HEK293 (cell line): ENCODE measurements around the gene PCDH10.

Experiments used
- CTCF ChIP-seq: fragments of 450-650 bp; formaldehyde crosslinking; IDR thresholded peaks from 2 replicates; pipeline ENCODE4 v1.5.1; 2016; ENCODE audit warnings: missing biosample characterization, missing genetic modification characterization
- PBX3 ChIP-seq: sonication (generic); formaldehyde crosslinking; IDR thresholded peaks from 2 replicates; pipeline ENCODE4 v1.8.1; 2022; ENCODE audit warnings: mild to moderate bottlenecking, moderate library complexity, missing genetic modification reagents
- SP2 ChIP-seq: fragments of 450-650 bp; formaldehyde crosslinking; IDR thresholded peaks from 2 replicates; pipeline ENCODE4 v1.5.1; 2016; ENCODE audit warnings: missing biosample characterization, missing genetic modification characterization
- ZBTB26 ChIP-seq: fragments of 450-650 bp; formaldehyde crosslinking; optimal IDR thresholded peaks from 2 replicates; pipeline ENCODE3; 2016; ENCODE audit warnings: missing biosample characterization, mild to moderate bottlenecking, missing genetic modification characterization
- ZFP37 ChIP-seq: fragments of 450-650 bp; formaldehyde crosslinking; IDR thresholded peaks from 2 replicates; pipeline ENCODE4 v1.5.1; 2016; ENCODE audit warnings: missing biosample characterization, missing genetic modification characterization
- ZFP69B ChIP-seq: fragments of 450-650 bp; formaldehyde crosslinking; IDR thresholded peaks from 2 replicates; pipeline ENCODE4 v1.5.1; 2016; ENCODE audit warnings: missing biosample characterization, missing genetic modification characterization
- ZNF10 ChIP-seq: fragments of 450-650 bp; formaldehyde crosslinking; IDR thresholded peaks from 2 replicates; pipeline ENCODE4 v1.5.1; 2017; ENCODE audit warnings: missing biosample characterization, missing genetic modification characterization
- ZNF2 ChIP-seq: fragments of 450-650 bp; formaldehyde crosslinking; IDR thresholded peaks from 2 replicates; pipeline ENCODE4 v1.5.1; 2016; ENCODE audit warnings: missing biosample characterization, missing genetic modification characterization
- ZNF202 ChIP-seq: fragments of 450-650 bp; formaldehyde crosslinking; IDR thresholded peaks from 2 replicates; pipeline ENCODE4 v1.5.1; 2016; ENCODE audit warnings: missing biosample characterization, missing genetic modification characterization, borderline replicate concordance
- ZNF248 ChIP-seq: fragments of 450-650 bp; formaldehyde crosslinking; IDR thresholded peaks from 2 replicates; pipeline ENCODE4 v1.5.1; 2017; ENCODE audit warnings: missing biosample characterization, missing genetic modification characterization
- ZNF366 ChIP-seq: fragments of 450-650 bp; formaldehyde crosslinking; conservative IDR thresholded peaks from 2 replicates; pipeline ENCODE4 v1.5.1; 2016; ENCODE audit warnings: missing biosample characterization, missing genetic modification characterization
- ZNF449 ChIP-seq: fragments of 450-650 bp; formaldehyde crosslinking; IDR thresholded peaks from 2 replicates; pipeline ENCODE4 v1.5.1; 2017; ENCODE audit warnings: missing biosample characterization, mild to moderate bottlenecking, missing genetic modification characterization, moderate library complexity
- ZNF571 ChIP-seq: fragments of 450-650 bp; formaldehyde crosslinking; IDR thresholded peaks from 2 replicates; pipeline ENCODE4 v1.5.0; 2017; ENCODE audit warnings: missing biosample characterization, missing genetic modification characterization
- ZNF658 ChIP-seq: fragments of 450-650 bp; formaldehyde crosslinking; IDR thresholded peaks from 2 replicates; pipeline ENCODE4; 2016; ENCODE audit warnings: missing biosample characterization, missing genetic modification characterization
- ZNF704 ChIP-seq: fragments of 450-650 bp; formaldehyde crosslinking; IDR thresholded peaks from 2 replicates; pipeline ENCODE4 v1.5.1; 2016; ENCODE audit warnings: missing biosample characterization, missing genetic modification characterization
- ZNF707 ChIP-seq: fragments of 450-650 bp; formaldehyde crosslinking; IDR thresholded peaks from 2 replicates; pipeline ENCODE4 v1.5.1; 2016; ENCODE audit warnings: missing biosample characterization, missing genetic modification characterization
- TF ChIP-seq, protein P1 (sequence below): fragments of 450-650 bp; formaldehyde crosslinking; IDR thresholded peaks from 2 replicates; pipeline ENCODE4 v1.5.1; 2017; ENCODE audit warnings: missing biosample characterization, missing genetic modification characterization
- TF ChIP-seq, protein P2 (sequence below): fragments of 450-650 bp; formaldehyde crosslinking; IDR thresholded peaks from 2 replicates; pipeline ENCODE4 v1.5.1; 2016; ENCODE audit warnings: missing biosample characterization, missing genetic modification characterization
- TF ChIP-seq, protein P3 (sequence below): fragments of 450-650 bp; formaldehyde crosslinking; IDR thresholded peaks from 2 replicates; pipeline ENCODE4 v1.5.1; 2016; ENCODE audit warnings: missing biosample characterization, missing genetic modification characterization, borderline replicate concordance
- TF ChIP-seq, protein P4 (sequence below): fragments of 450-650 bp; formaldehyde crosslinking; IDR thresholded peaks from 2 replicates; pipeline ENCODE4 v1.5.1; 2017; ENCODE audit warnings: missing biosample characterization, missing genetic modification characterization

PCDH10 gene

DNA sequence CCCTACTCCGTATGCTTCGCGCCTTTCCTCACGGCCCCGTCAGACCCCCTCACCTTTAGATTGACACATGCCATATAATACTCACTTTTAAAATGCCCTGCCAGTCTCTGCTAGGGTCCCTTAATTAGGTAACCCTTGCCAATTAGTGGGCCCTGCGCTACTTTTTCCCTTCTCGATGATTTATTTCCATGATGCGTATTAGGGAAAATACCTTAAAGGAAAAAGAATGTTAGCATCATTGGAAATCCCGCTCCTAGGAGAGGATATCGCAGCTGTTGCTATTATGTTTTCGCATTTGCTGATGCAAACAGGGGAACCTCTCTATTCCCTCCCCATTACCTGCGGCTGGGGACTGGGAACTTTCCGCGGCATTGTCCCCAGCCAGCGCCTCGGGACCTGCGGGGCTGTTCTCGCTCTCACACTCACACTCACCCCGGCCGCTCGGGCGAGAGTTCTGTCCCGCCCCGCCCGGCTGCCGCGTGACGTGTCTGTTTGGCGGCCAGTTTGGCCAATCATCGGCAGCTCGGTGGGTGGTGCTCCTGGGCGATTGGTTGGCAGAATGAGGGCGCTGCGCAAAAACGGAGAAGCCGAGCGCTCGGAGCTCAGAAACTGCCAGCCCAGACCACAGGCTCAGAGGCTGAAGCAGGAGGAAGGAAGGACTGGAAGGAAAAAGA lies at the start of gene PCDH10 (continued):
- TF ChIP-seq, protein P1, sequence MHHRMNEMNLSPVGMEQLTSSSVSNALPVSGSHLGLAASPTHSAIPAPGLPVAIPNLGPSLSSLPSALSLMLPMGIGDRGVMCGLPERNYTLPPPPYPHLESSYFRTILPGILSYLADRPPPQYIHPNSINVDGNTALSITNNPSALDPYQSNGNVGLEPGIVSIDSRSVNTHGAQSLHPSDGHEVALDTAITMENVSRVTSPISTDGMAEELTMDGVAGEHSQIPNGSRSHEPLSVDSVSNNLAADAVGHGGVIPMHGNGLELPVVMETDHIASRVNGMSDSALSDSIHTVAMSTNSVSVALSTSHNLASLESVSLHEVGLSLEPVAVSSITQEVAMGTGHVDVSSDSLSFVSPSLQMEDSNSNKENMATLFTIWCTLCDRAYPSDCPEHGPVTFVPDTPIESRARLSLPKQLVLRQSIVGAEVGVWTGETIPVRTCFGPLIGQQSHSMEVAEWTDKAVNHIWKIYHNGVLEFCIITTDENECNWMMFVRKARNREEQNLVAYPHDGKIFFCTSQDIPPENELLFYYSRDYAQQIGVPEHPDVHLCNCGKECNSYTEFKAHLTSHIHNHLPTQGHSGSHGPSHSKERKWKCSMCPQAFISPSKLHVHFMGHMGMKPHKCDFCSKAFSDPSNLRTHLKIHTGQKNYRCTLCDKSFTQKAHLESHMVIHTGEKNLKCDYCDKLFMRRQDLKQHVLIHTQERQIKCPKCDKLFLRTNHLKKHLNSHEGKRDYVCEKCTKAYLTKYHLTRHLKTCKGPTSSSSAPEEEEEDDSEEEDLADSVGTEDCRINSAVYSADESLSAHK (tag by site-specific recombination) = peak; percentile 83
- TF ChIP-seq, protein P2, sequence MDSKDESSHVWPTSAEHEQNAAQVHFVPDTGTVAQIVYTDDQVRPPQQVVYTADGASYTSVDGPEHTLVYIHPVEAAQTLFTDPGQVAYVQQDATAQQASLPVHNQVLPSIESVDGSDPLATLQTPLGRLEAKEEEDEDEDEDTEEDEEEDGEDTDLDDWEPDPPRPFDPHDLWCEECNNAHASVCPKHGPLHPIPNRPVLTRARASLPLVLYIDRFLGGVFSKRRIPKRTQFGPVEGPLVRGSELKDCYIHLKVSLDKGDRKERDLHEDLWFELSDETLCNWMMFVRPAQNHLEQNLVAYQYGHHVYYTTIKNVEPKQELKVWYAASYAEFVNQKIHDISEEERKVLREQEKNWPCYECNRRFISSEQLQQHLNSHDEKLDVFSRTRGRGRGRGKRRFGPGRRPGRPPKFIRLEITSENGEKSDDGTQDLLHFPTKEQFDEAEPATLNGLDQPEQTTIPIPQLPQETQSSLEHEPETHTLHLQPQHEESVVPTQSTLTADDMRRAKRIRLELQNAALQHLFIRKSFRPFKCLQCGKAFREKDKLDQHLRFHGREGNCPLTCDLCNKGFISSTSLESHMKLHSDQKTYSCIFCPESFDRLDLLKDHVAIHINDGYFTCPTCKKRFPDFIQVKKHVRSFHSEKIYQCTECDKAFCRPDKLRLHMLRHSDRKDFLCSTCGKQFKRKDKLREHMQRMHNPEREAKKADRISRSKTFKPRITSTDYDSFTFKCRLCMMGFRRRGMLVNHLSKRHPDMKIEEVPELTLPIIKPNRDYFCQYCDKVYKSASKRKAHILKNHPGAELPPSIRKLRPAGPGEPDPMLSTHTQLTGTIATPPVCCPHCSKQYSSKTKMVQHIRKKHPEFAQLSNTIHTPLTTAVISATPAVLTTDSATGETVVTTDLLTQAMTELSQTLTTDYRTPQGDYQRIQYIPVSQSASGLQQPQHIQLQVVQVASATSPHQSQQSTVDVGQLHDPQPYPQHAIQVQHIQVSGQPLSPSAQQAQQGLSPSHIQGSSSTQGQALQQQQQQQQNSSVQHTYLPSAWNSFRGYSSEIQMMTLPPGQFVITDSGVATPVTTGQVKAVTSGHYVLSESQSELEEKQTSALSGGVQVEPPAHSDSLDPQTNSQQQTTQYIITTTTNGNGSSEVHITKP (tag by site-specific recombination) = no peak
- no peak for TF ChIP-seq ZNF366 (tag by site-specific recombination)
- peak; percentile 34 for TF ChIP-seq ZBTB26
- TF ChIP-seq, protein P3, sequence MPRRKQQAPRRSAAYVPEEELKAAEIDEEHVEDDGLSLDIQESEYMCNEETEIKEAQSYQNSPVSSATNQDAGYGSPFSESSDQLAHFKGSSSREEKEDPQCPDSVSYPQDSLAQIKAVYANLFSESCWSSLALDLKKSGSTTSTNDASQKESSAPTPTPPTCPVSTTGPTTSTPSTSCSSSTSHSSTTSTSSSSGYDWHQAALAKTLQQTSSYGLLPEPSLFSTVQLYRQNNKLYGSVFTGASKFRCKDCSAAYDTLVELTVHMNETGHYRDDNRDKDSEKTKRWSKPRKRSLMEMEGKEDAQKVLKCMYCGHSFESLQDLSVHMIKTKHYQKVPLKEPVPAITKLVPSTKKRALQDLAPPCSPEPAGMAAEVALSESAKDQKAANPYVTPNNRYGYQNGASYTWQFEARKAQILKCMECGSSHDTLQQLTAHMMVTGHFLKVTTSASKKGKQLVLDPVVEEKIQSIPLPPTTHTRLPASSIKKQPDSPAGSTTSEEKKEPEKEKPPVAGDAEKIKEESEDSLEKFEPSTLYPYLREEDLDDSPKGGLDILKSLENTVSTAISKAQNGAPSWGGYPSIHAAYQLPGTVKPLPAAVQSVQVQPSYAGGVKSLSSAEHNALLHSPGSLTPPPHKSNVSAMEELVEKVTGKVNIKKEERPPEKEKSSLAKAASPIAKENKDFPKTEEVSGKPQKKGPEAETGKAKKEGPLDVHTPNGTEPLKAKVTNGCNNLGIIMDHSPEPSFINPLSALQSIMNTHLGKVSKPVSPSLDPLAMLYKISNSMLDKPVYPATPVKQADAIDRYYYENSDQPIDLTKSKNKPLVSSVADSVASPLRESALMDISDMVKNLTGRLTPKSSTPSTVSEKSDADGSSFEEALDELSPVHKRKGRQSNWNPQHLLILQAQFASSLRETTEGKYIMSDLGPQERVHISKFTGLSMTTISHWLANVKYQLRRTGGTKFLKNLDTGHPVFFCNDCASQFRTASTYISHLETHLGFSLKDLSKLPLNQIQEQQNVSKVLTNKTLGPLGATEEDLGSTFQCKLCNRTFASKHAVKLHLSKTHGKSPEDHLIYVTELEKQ (tag by site-specific recombination) = no peak
- TF ChIP-seq ZFP69B (tag by site-specific recombination) = no peak
- 0 out of 2 replicates have a peak, but pooled peaks have one; percentile 26 for TF ChIP-seq PBX3
- peak; percentile 81 for TF ChIP-seq SP2 (tag by site-specific recombination)
- no peak for TF ChIP-seq CTCF
- no peak for TF ChIP-seq ZNF10 (tag by site-specific recombination)
- TF ChIP-seq ZNF707 (tag by site-specific recombination) = no peak
- no peak for TF ChIP-seq ZNF2
- TF ChIP-seq, protein P4, sequence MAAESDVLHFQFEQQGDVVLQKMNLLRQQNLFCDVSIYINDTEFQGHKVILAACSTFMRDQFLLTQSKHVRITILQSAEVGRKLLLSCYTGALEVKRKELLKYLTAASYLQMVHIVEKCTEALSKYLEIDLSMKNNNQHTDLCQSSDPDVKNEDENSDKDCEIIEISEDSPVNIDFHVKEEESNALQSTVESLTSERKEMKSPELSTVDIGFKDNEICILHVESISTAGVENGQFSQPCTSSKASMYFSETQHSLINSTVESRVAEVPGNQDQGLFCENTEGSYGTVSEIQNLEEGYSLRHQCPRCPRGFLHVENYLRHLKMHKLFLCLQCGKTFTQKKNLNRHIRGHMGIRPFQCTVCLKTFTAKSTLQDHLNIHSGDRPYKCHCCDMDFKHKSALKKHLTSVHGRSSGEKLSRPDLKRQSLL (tag by site-specific recombination) = no peak
- TF ChIP-seq ZNF658 (tag by site-specific recombination) = no peak
- TF ChIP-seq ZFP37 (tag by site-specific recombination) = no peak
- no peak for TF ChIP-seq ZNF571 (tag by site-specific recombination)
- TF ChIP-seq ZNF248 (tag by site-specific recombination) = no peak
- TF ChIP-seq ZNF449 (tag by site-specific recombination) = no peak
- TF ChIP-seq ZNF704 = no peak
- TF ChIP-seq ZNF202 (tag by site-specific recombination) = no peak
